Gastrocnemius medialis (tissue), 4 donors: ENCODE measurements around the gene LYST.

Experiments
- CTCF ChIP-seq, 5 experiments: fragments of 450-650 bp in 3 of 5; fragments of 200-600 bp in 2 of 5; sonication (generic) in 2 of 5; IDR thresholded peaks in 4 of 5; conservative IDR thresholded peaks in 1 of 5; 1 replicate in 4 of 5; 2 replicates in 1 of 5; pipeline ENCODE4 v1.5.1; 2016 to 2019; ENCODE audit warnings: antibody characterized with exemption in 5 of 5, mild to moderate bottlenecking in 3 of 5, moderate library complexity in 3 of 5
- POLR2A ChIP-seq, 2 donors: fragments of 450-650 bp; IDR thresholded peaks; one replicate each; pipeline ENCODE4 v1.6.1; 2017; ENCODE audit warnings: antibody characterized with exemption in 2 of 2, mild to moderate bottlenecking in 2 of 2, moderate library complexity in 2 of 2

- TF ChIP-seq POLR2A (IDR thresholded peaks at IDR 0.05) = no peak
- no peak for TF ChIP-seq CTCF (IDR thresholded peaks at IDR 0.05 in 4 of 5, conservative IDR thresholded peaks at IDR 0.05 in 1 of 5)
These were observed 131.1 kb downstream of the LYST start for GRCh38 chr1:235735621-235736020.
